Effector memory CD8-positive, alpha-beta T cell (primary cell): ENCODE data around the gene KCNQ1.
A peak's percentile ranks its signal among the peaks of the same experiment; 100 is the strongest.

ENCODE experiments used
- ATAC-seq: fragments of 150-1000 bp; cut with Tn5 transposase; replicated peaks from 2 replicates; pipeline ENCODE4 v1.10.0; 2021; ENCODE audit warnings: mild to moderate bottlenecking, moderate library complexity
- DNase-seq, 3 experiments: peaks; one replicate each; pipeline ENCODE4 v3.0.0; 2021
- H3K27ac Mint-ChIP-seq, 2 donors: one replicate each; pipeline ENCODE4 v1.8.0; 2022; ENCODE audit warnings: mild to moderate bottlenecking in 2 of 2, mixed read lengths in 2 of 2, moderate library complexity in 2 of 2
- H3K27me3 Mint-ChIP-seq, 2 donors: one replicate each; pipeline ENCODE4 v1.8.0; 2022; ENCODE audit warnings: mixed read lengths in 2 of 2
- H3K36me3 Mint-ChIP-seq: one replicate; pipeline ENCODE4 v1.8.0; 2022; ENCODE audit warnings: mild to moderate bottlenecking, moderate library complexity, mixed read lengths; ENCODE audit not compliant: insufficient read depth
- H3K4me1 Mint-ChIP-seq, 2 donors: one replicate each; pipeline ENCODE4 v1.8.0; 2022; ENCODE audit warnings: low read depth in 2 of 2, mixed read lengths in 2 of 2
- H3K4me3 Mint-ChIP-seq, 2 donors: one replicate each; pipeline ENCODE4 v1.8.0; 2022; ENCODE audit warnings: mild to moderate bottlenecking in 2 of 2, mixed read lengths in 2 of 2, moderate library complexity in 2 of 2
- H3K9me3 Mint-ChIP-seq, 2 donors: one replicate each; pipeline ENCODE4 v1.8.0; 2022; ENCODE audit warnings: mixed read lengths in 2 of 2

KCNQ1 gene

DNA sequence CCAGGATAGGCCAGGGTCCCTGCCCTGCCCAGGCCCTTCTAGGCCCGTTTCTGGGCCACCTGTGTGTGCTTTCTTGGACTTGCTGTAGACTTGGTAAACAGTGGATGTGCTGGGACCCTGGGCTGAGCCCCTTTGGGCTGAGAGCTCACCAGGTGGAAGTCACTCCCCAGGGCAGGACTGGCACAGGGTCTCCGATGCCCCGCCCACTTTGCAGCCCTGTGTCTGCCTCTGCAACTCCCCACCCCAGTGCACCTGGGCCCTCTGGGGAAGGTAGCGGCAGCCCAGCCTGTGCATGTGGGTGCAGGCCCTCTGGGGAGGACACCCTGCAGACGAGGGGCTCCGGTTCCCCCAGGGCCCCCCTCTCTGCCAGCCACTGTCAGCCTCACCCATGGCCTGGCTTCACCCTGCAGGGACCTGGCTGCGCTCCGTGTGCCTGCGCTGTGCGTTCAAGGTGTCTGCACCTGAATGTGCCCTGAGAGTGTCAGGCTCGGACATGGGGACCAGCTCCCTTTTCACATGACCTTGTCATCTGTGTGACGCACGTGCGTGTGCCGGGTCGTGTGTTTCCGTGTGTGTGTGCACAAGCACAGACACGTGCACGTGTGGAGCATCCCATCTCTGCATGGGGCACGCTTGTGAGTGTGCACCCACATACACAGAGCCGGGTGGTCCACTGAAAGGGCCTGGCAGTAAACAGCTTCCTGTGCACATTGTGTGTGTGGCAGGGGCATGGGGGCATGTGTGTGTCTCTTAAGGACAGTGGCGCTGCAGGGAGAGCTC lies 136.5 kb downstream of the KCNQ1 start:
- Mint-ChIP-seq H3K4me1 (no peaks in the 10 kb centered on the region), H3K36me3 (no peaks in the 10 kb centered on the region), H3K4me3 (no peak overlapping the region), H3K9me3 (no peaks in the 10 kb centered on the region), H3K27me3 (no peaks in the 10 kb centered on the region), H3K27ac (no peak overlapping the region)
- no peak for DNase-seq
- no peak for ATAC-seq

DNA sequence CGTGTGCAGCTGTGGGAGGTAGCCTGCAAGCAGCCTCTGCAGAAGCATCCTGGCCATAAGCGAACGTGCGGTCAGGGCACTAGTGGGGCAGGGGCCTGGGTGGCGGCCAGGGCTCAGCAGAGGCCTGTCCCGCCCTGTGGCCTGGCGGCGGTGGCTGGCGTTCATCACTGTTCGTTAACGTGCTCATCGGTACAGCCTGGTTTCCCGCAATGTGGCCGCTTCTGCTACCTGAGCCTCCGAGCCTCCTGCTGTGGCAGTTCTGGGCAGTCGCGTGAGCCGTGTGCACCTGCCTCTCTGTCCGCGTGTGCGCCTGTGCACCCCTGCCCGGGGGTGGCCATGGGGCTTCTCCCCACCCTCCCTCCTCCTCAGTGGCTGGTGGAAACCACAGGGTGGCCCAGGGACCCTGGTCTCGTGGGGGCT lies 137.1 kb downstream of the KCNQ1 start:
- H3K27ac Mint-ChIP-seq = no peak overlapping the region
- no peak overlapping the region for H3K4me3 Mint-ChIP-seq
- ATAC-seq (no peak), DNase-seq (no peak)
- H3K4me1 Mint-ChIP-seq = no peaks in the 10 kb centered on the region
- no peaks in the 10 kb centered on the region for H3K27me3 Mint-ChIP-seq
- no peaks in the 10 kb centered on the region for H3K9me3 Mint-ChIP-seq
- no peaks in the 10 kb centered on the region for H3K36me3 Mint-ChIP-seq

DNA sequence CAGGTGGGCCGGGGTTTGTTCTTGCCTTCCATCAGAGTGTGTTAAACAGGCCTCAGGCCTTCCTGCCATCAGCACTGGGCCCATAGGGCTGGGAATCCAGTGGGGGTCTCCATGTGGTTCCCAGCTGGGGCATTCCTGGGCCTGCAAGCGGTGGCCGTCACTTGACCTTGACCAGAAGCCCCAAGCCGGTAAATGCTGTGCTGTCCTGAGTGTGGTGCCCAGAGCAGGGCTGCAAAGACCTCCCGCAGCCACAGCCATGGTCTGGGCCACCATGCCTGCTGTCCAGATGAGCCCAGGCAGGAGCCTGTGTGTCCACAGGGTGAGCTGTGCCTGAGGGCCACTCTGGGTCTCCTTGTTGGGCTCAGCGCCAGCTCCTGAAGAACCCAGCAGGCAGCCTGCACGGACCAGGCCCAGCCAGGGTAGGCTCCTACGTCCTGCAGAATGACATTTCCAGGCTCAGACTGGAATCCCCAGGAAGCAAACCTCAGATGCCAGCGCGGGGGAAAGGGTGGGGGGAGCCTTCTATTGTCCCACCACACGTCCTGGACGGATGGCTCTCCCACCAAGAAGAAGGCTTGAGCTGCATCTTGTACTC lies 137.6 kb downstream of the KCNQ1 start:
- Mint-ChIP-seq H3K27ac (no peak overlapping the region), H3K36me3 (no peaks in the 10 kb centered on the region)

DNA sequence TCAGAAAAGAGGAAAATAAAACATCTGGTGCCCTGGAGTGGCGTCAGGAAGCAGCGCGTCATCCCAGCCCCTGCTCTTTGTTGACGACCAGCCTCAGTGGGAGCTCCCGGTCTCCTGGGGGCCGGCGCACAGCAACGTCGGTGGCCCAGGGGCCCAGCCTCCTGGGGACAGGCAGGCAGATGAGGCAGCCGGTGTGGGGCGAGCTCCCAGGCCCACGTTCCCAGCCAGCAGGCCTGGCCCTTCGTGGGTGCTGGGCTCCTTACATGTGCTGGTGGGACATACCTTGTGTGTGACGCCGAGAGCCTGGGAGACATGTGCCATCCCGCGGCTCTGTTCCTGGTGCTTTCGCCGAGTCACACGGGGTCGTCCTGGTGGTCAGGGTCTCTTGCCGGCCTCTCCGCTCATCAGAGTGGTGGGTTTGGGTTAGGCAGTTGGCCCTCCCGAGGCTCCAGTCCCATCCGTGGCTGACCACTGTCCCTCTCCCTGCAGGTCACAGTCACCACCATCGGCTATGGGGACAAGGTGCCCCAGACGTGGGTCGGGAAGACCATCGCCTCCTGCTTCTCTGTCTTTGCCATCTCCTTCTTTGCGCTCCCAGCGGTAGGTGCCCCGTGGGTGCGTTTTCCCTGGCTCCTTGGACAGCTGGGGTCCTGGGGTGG lies 138.3 kb downstream of the KCNQ1 start:
- Mint-ChIP-seq H3K4me3 (no peak overlapping the region), H3K36me3 (no peaks in the 10 kb centered on the region), H3K4me1 (no peaks in the 10 kb centered on the region), H3K27me3 (no peaks in the 10 kb centered on the region), H3K9me3 (no peaks in the 10 kb centered on the region), H3K27ac (no peak overlapping the region)
- ATAC-seq (no peak), DNase-seq (no peak)

More for the DNA sequence above, 137.6 kb downstream of the KCNQ1 start:
- ATAC-seq = no peak
- no peaks in the 10 kb centered on the region for H3K4me1 Mint-ChIP-seq
- no peak for DNase-seq
- H3K27me3 Mint-ChIP-seq = no peaks in the 10 kb centered on the region
- no peaks in the 10 kb centered on the region for H3K9me3 Mint-ChIP-seq
- H3K4me3 Mint-ChIP-seq = no peak overlapping the region

DNA sequence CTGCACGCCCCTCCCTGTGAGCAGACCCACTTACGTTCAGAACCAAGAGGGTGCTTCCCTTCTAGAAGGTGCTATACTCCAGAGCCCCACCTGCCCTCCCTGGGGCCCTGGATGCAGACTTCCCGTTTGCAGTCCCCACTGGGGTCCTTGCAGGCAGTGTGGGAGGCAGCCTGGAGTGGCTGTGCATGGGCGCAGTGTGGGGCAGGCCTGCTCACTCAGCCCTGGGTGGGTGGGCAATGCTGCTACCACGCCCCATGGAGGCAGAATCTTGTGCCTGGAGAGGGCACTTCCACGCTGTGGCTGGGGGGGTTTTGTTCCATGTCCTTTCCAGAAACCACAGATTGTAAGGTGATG lies 138.8 kb downstream of the KCNQ1 start:
- H3K4me3 Mint-ChIP-seq = no peak overlapping the region
- H3K9me3 Mint-ChIP-seq = no peaks in the 10 kb centered on the region
- no peaks in the 10 kb centered on the region for H3K36me3 Mint-ChIP-seq
- no peaks in the 10 kb centered on the region for H3K4me1 Mint-ChIP-seq
- no peak for ATAC-seq
- no peak for DNase-seq
- H3K27me3 Mint-ChIP-seq = no peaks in the 10 kb centered on the region
- H3K27ac Mint-ChIP-seq = no peak overlapping the region

DNA sequence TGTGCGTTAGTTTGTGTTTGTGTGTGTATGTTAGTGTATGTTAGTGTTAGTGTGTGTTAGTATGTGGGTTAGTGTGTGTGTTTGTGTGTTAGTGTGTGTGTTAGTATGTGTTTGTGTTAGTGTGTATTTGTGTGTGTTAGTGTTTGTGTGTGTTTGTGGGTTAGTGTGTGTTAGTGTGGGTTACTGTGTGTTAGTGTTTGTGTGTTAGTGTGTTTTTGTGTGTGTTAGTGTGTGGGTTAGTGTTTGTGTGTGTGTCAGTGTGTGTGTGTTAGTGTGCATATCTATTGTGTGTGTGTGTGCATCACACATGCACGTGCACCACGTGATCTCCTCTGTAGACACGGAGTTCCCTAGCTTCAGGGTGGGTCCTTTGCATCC lies 139.6 kb downstream of the KCNQ1 start:
- no peak overlapping the region for H3K4me3 Mint-ChIP-seq
- H3K36me3 Mint-ChIP-seq = no peaks in the 10 kb centered on the region
- H3K27me3 Mint-ChIP-seq = no peaks in the 10 kb centered on the region
- H3K9me3 Mint-ChIP-seq = no peaks in the 10 kb centered on the region
- DNase-seq (no peak), ATAC-seq (no peak)
- no peaks in the 10 kb centered on the region for H3K4me1 Mint-ChIP-seq
- H3K27ac Mint-ChIP-seq = no peak overlapping the region

DNA sequence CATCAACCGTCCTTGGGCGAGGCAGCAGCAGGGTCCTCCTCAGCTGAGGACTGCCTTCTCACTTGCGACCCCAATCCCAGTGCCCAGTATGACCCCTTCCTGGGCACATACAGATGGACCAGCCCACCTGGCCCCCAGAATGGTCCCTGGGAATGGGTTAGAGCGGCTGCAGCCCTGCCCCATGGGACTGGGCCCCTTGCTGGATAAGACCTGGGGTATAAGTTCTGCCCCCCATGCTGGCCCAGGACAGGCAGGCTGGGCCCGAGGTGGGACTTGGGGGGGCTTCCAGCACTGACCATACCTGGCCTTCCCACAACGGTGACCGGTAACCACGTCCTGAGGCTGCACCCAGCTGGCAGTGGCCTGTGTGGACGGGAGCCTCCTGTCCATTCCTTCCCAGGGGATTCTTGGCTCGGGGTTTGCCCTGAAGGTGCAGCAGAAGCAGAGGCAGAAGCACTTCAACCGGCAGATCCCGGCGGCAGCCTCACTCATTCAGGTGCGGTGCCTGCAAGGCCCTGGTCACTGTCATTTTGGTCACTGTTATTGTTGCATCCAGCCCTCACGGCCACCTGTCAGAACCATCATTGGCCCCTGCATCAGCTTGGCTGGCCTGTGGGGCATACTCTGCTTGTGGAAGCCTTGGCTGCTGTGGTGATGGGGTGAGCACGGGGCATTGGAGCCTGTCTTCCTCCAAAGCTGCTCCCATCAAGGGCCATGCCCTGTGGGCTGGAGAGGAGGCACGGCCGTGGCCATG lies 140.2 kb downstream of the KCNQ1 start:
- DNase-seq = peak in 1 of 3 experiments; percentile 0

DNA sequence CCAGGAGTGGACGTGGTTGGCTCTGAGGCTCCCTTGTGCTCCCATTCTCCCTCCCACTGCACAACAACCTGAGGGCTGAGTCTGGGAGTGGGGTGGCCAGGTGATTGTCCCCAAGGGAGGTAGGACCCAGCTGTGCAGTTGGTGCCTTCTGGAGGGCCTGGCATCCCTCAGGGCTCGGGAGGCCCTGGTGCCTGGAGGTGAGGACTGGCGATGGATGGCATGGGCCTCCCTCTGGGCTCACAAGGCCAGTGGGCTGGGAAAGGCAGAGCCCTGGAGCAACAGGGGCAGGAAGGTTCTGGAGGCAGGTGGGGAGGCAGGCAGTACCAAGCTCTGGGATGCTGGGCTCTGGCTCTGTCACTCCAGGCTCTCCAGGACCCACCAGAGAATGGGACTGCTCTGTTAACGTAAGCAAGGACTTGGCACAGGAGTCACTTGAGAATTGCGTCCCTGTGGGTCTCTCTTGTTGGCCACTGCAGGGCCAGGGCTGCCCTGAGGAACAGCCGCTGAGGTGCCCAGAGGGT lies 140.8 kb downstream of the KCNQ1 start:
- H3K4me1 Mint-ChIP-seq = no peaks in the 10 kb centered on the region
- H3K36me3 Mint-ChIP-seq = no peaks in the 10 kb centered on the region
- H3K27ac Mint-ChIP-seq = no peak overlapping the region
- no peaks in the 10 kb centered on the region for H3K9me3 Mint-ChIP-seq
- DNase-seq = peak in 1 of 3 experiments; percentile 0
- no peak overlapping the region for H3K4me3 Mint-ChIP-seq
- no peaks in the 10 kb centered on the region for H3K27me3 Mint-ChIP-seq
- ATAC-seq = no peak

More for the DNA sequence above, 140.2 kb downstream of the KCNQ1 start:
- no peaks in the 10 kb centered on the region for H3K36me3 Mint-ChIP-seq
- ATAC-seq = no peak
- H3K9me3 Mint-ChIP-seq = no peaks in the 10 kb centered on the region
- H3K27ac Mint-ChIP-seq = no peak overlapping the region
- no peak overlapping the region for H3K4me3 Mint-ChIP-seq
- no peaks in the 10 kb centered on the region for H3K4me1 Mint-ChIP-seq
- no peaks in the 10 kb centered on the region for H3K27me3 Mint-ChIP-seq

DNA sequence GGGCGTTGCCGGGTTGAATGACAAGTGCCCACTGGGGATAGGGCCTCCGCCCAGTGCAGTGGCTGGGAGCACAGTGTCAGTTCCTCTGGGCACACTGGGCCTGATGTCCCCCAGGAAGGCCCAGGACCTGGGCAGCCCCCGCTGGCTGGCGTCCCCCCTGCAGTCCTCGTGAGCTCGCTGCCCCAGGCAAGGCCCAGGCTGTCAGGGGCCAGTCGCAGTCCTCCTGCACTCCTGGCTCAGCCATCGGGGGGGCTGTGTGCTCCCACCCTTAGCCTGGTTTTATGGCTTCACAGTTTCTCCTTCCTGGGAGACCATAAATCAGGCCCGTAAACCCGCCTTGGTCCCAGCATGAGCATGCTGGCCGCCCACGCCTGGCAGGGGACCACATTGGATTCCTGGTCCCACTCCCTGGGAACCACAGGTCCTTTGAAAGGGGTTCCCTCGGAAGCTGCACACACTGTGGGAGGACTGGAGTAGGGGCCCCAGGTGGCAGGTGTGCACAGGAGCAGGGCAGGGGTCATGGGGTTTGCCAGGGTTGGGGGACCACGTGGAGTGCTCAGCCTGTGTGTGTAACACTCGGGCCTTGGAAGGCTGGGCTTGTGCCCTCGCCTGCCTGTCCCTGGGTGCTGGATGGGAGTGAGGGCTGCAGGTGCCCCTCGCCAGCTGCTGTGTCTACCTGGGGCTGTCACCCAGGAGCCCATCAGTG lies 141.4 kb downstream of the KCNQ1 start:
- H3K4me1 Mint-ChIP-seq = no peaks in the 10 kb centered on the region
- H3K36me3 Mint-ChIP-seq = no peaks in the 10 kb centered on the region

DNA sequence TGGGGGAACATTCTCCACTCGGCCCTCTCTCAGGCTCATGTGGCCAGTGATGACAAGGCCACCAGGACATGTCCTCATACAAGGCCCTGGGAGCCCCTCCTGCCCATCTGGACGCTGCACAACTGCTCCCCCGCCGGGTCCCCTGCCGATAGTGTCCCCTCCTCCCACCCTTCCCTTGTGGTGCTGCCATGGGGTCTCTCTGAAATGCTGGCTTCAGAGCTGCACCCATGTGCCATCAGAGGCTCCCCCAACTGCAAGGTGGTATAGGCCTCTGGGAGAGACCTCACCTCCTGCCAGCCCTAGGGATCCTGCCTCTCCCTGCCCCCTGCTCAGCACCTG lies 142.0 kb downstream of the KCNQ1 start:
- Mint-ChIP-seq H3K4me1 (no peaks in the 10 kb centered on the region), H3K27ac (no peak overlapping the region), H3K4me3 (no peak overlapping the region), H3K9me3 (no peaks in the 10 kb centered on the region), H3K36me3 (no peaks in the 10 kb centered on the region), H3K27me3 (no peaks in the 10 kb centered on the region)
- no peak for DNase-seq
- no peak for ATAC-seq

More for the DNA sequence above, 141.4 kb downstream of the KCNQ1 start:
- no peaks in the 10 kb centered on the region for H3K27me3 Mint-ChIP-seq
- ATAC-seq (no peak), DNase-seq (peak in 1 of 3 experiments; percentile 0)
- H3K4me3 Mint-ChIP-seq = no peak overlapping the region
- no peaks in the 10 kb centered on the region for H3K9me3 Mint-ChIP-seq
- H3K27ac Mint-ChIP-seq = no peak overlapping the region

DNA sequence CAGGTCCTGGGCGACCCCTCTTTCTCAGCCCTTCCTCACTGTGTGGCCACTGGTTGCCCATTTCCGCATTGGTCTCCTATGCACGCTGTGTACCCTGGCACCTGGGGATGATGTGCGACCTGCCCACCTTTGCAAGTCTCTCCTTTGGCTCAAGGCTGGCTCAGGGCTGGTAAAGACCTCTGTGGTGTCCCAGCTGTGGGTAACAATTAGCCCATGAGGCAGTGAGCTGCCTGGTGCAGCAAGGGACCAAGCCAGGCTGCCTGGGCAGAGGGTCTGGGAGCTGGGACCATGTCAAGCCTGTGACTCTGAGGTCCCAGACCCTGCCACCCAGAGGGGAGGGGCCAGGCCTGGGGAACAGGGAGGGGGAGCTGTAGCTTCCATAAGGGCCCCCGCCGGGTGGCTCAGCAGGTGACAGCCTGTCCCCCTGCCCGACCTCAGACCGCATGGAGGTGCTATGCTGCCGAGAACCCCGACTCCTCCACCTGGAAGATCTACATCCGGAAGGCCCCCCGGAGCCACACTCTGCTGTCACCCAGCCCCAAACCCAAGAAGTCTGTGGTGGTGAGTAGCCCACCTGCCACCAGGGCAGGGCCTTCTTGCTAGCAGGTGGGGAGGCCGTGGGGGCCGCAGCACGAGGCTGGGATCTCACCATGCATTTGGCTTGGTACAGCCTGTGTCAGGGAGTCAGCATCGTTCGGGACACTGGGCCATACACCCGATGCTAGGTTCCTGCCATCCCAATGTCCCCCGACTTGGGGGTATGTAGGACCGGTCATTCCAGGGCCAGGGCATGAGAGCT lies 142.5 kb downstream of the KCNQ1 start:
- Mint-ChIP-seq H3K4me3 (no peak overlapping the region), H3K27ac (no peak overlapping the region), H3K27me3 (no peaks in the 10 kb centered on the region), H3K4me1 (no peaks in the 10 kb centered on the region), H3K9me3 (no peaks in the 10 kb centered on the region), H3K36me3 (no peaks in the 10 kb centered on the region)
- DNase-seq = no peak
- no peak for ATAC-seq

DNA sequence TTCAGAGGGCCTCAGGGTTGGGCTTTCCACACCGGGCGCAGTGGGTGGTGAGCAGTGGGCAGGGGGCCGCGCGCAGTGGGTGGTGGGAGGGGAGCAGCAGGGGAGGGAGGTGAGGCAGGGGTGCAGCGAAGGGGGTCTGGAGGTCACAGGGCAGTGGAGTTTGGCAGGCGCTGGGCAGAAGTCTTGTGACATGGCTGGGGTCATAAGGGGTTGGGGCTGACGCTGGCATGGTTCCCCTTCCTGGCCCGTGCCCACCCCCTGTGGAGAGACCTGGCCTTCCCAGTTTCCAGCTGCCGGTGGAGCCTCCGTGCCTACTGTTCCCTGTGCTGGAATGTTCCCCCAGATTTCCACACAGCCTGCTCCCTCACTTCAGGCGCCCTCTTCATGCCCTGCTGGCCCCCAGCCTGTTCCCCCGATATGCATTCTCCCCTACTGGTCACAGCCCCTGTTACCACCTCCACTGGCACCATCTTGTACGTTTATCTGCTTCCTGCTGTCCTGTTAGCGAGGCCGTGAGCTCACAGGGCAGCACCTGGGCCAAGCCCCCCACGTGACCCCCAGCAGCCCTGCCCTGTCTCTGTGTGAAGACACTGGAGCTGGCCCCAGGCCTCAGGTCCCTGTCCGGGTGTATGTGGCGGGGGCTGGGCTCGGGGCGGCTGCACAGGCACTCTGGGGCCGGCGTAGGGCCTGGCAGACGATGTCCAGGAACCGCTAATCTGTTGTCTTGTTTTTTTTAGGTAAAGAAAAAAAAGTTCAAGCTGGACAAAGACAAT lies 143.4 kb downstream of the KCNQ1 start:
- no peaks in the 10 kb centered on the region for H3K9me3 Mint-ChIP-seq
- H3K27ac Mint-ChIP-seq = no peak overlapping the region
- DNase-seq (no peak), ATAC-seq (no peak)
- H3K36me3 Mint-ChIP-seq = no peaks in the 10 kb centered on the region
- no peak overlapping the region for H3K4me3 Mint-ChIP-seq
- no peaks in the 10 kb centered on the region for H3K27me3 Mint-ChIP-seq
- no peaks in the 10 kb centered on the region for H3K4me1 Mint-ChIP-seq
